GM19438 (cell line): ENCODE data around the gene SLC29A4.

ENCODE experiments used
- ATAC-seq: cut with Tn5 transposase; IDR thresholded peaks from one replicate; pipeline ENCODE4 v1.9.1; 2021; ENCODE audit warnings: low read depth; ENCODE audit not compliant: unreplicated experiment

Gene SLC29A4

DNA sequence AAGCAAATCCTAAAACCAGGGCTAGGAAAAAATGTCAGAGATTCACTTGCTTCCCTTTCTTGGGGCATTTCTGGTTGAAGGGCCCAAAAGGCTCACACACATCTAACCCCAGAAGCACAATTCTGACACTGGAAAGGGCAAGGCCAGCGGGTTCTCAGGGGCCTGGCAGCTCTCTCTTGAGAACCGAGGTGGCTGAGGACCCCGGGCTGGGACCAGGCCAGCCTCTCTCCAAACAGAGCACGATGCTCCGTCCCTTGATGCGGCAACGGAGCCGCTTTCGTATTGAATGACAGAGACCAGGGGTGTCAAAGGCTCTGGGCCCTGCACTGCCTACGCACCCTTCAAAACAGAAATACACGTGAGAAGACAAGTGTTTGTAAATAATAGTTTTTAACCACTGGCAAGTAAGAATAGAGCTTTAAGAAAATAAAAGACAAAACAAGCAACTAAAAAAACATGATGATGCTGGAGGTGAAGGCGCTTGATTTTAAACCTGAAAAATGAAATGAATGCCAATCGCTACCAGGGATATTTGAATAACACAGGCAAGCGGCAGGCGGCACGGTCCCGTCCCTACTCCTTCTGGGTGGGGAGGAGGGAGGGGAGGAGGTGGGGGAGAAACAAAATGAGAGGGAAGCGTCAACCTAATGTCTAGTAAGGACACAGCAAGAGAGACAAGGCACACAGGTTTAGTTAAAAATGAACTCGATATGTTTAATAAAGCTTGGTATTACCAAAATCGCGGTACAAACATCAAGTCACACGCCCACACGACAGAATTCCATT, 68.0 kb downstream of the SLC29A4 start:
- ATAC-seq = no peak

- ATAC-seq = no peak
Observed at GRCh38 chr7:5351507-5352265, 68.9 kb downstream of the SLC29A4 start.

DNA sequence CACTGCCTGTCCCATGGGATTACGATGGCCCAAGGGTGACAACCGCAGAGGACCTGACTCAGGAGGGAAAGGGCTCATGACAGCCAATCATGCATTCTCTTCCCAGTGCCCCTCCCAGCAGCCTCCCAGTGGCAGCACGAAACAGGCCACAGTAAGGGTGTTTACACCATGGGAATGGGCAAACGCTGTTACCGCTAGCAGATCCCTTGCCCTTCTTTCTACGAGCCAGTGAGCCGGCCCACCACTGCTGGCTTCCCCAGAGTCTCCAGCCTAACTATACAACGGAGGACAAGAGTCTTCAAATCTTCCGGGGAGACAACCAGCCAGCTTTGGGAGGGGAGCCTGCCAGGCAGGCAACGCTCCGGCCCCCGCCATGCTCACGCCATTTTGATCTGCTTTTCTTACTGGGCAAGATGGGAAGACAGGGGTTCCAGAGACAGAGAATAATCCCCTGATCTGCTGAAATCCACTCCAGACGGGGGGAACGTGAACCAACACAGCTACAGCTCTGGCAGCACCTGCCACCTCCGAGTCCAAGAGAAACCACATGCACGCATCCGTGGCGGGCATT, 69.8 kb downstream of the SLC29A4 start:
- no peak for ATAC-seq

DNA sequence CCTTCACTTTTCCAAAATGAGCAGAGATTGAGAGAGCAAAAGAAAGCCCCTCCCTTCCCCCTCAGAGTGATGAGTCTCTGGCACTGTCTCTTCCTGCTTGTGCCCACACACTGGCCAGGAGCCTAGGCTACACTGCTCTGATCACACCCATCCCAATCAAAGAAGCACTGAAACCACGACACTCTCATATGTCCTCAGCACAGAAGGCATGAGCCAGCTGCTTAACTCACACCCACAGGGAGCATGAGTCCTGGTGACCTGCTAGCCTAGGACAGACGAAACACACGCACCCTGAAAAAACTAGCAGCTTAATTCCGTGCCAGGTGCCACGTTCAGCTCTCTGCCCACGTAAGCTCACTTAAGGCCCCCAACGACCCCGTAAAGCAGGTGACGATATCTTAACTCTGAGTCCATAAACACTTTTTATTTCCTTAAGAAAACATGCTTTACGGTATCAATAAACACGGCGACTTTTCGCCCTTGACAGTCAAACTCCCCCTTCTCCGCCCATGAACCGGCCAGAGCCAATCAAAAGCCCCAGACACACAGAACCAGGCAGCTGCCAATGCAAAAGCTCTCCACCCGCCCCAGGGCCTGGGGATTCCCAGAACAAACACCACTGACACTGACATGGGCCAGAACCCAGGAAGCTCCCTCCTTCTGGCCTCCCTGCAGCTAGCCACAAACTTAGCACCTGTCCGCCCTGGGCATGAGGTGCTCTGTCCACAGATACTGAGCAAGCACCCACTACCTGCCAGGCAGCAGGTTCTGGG, 71.9 kb downstream of the SLC29A4 start:
- no peak for ATAC-seq
